Spleen (tissue), 11 donors: ENCODE data around the gene FAM53B. TPM values are rescaled to one million over a fixed set of nuclear protein-coding genes. Genes with fewer than 3 reads are reported as not detected.

Experiments
- DNase-seq: peaks from one replicate; pipeline ENCODE4 v3.0.0-alpha.2; 2020
- H3K27ac ChIP-seq, 8 donors: fragments of 200-600 bp; sonication (generic) in 7 of 8; 1 replicate in 4 of 8; 2 replicates in 4 of 8; pipeline versions ENCODE4 v1.5.0 to v1.8.0; 2016 to 2021; ENCODE audit warnings: inconsistent platforms in 4 of 8, mild to moderate bottlenecking in 4 of 8, moderate library complexity in 1 of 8
- H3K27me3 ChIP-seq, 7 donors: fragments of 200-600 bp; sonication (generic) in 6 of 7; replicated peaks in 1 of 7; 1 replicate in 4 of 7; 2 replicates in 3 of 7; pipeline versions ENCODE4 v1.5.0 to v1.8.0; 2016 to 2021; ENCODE audit warnings: inconsistent platforms in 3 of 7, mild to moderate bottlenecking in 1 of 7
- H3K36me3 ChIP-seq, 6 donors: fragments of 200-600 bp; sonication (generic) in 5 of 6; 1 replicate in 4 of 6; 2 replicates in 2 of 6; pipeline versions ENCODE4 v1.5.0 to v1.8.0; 2016 to 2021; ENCODE audit warnings: inconsistent platforms in 2 of 6
- H3K4me1 ChIP-seq, 6 donors: fragments of 200-600 bp; sonication (generic) in 5 of 6; 1 replicate in 3 of 6; 2 replicates in 3 of 6; pipeline versions ENCODE4 v1.5.0 to v1.8.0; 2016 to 2021; ENCODE audit warnings: inconsistent platforms in 3 of 6
- H3K4me3 ChIP-seq, 8 donors: fragments of 200-600 bp; sonication (generic) in 7 of 8; 1 replicate in 4 of 8; 2 replicates in 4 of 8; pipeline versions ENCODE4 v1.5.0 to v1.8.0; 2016 to 2021; ENCODE audit warnings: inconsistent platforms in 4 of 8, mild to moderate bottlenecking in 4 of 8, moderate library complexity in 2 of 8
- H3K9me3 ChIP-seq, 8 donors: fragments of 200-600 bp; sonication (generic) in 7 of 8; 1 replicate in 4 of 8; 2 replicates in 4 of 8; pipeline versions ENCODE4 v1.5.0 to v1.8.0; 2016 to 2021; ENCODE audit warnings: inconsistent platforms in 4 of 8
- CTCF ChIP-seq, 11 experiments: fragments of 200-600 bp in 7 of 11; fragments of 450-650 bp in 4 of 11; sonication (generic) in 4 of 11; IDR thresholded peaks in 8 of 11; conservative IDR thresholded peaks in 3 of 11; 1 replicate in 7 of 11; 2 replicates in 4 of 11; pipeline versions ENCODE4 v1.4.0 to v1.8.0; 2016 to 2021; ENCODE audit warnings: antibody characterized with exemption in 11 of 11, inconsistent platforms in 4 of 11, mild to moderate bottlenecking in 1 of 11
- POLR2A ChIP-seq, 3 donors: fragments of 450-650 bp; IDR thresholded peaks; one replicate each; pipeline ENCODE4 v1.5.1; 2017; ENCODE audit warnings: antibody characterized with exemption in 3 of 3, mild to moderate bottlenecking in 1 of 3
- POLR2AphosphoS5 ChIP-seq, 3 donors: sonication (generic); formaldehyde crosslinking; IDR thresholded peaks; one replicate each; pipeline ENCODE4 v1.5.1; 2017; ENCODE audit warnings: antibody characterized with exemption in 3 of 3
- WGBS, 5 donors: extraction: QIAGEN DNeasy Blood & Tissue Kit in 3 of 5; methylation state at CpG; one replicate each; pipeline versions ENCODE4 v1.1.5 to v1.1.7; 2013 to 2018; 5-methylcytosine and 5-hydroxymethylcytosine counted together
- intact Hi-C: fragments of 100-400 bp; cut with DNase I; formaldehyde crosslinking; loops from one replicate; pipeline ENCODE4 v1.15.0; 2023; ENCODE audit warnings: low total_unique reads
- polyA plus RNA-seq, 3 donors: library from polyadenylated mRNA; stranded (reverse); fragments of 200-250 nt; gene quantifications; one replicate each; pipeline ENCODE4 v1.2.1, GENCODE V29; 2013
- total RNA-seq, 7 donors: library from RNA; depleted of rRNA in 3 of 7; stranded (reverse); fragments of >200 nt in 3 of 7; fragmentation: NEBNext Ultra II Directional in 4 of 7; extraction: Animal tissue kit (Norgen Biotek cat#: 25700) in 4 of 7; gene quantifications; one replicate each; pipeline versions ENCODE4 v1.1.0 to v1.2.1, GENCODE V29; 2016 to 2021
- donor health status: healthy with polysubstance abuse.
- donor health status: DM: no; HTN: no; CAD: no; lungs with moderate emphysema.
- donor health status: DM: no; HTN: no; CAD: no.
- donor health status: Bipolar disorder and iron deficiency.
- donor health status: healthy.
- donor health status: DM: no; HTN: no; CAD: no.
- donor health status: DM: yes; HTN: yes; CAD: no.

The FAM53B gene
- total and polyA plus RNA-seq, 10 donors: 13.3 to 94.0 (median 56.2) TPM

DNA sequence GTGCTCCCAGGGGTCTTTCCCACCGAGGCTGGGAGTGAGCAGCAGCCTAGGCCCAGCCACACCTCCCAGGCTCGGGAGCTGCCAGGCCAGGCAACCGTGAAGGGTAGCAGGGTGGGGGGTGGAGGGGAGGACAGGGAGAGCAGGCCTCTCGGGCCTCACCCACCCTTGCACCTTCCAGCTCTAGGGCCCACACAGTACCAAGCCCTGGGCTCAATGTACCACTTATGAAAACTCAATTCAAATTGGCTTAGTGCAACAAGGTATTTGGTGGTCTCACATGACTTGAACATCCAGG, 127.4 kb downstream of the FAM53B start:
- H3K4me1 ChIP-seq: peaks cover 55 to 100% (median 89%) of the 10 kb centered on the region in 6 donors
- 62 to 86% (median 77%) methylated on average over 2 to 4 of the region's 4 CpGs for WGBS, 5 donors
- no peaks in the 10 kb centered on the region for H3K9me3 ChIP-seq
- no peak overlapping the region for H3K4me3 ChIP-seq
- no peaks in the 10 kb centered on the region for H3K27me3 ChIP-seq
- H3K36me3 ChIP-seq: peaks cover 0 to 62% (median 6%) of the 10 kb centered on the region in 6 donors
- intact Hi-C loops: loop anchor here (10.0 kb wide), 1 partner anchor 72 kb away; no protein-coding TSS in a partner anchor
- H3K27ac ChIP-seq: peak overlapping the region in 7 of 8 donors; percentile 54 to 88 (median 77)
- no peak for TF ChIP-seq POLR2A (IDR thresholded peaks at IDR 0.05)
- no peak for TF ChIP-seq POLR2AphosphoS5 (IDR thresholded peaks at IDR 0.05)
- TF ChIP-seq CTCF (IDR thresholded peaks at IDR 0.05 in 8 of 11, conservative IDR thresholded peaks at IDR 0.05 in 3 of 11): no peak
- DNase-seq: no peak

- no peak for DNase-seq
- peaks cover 55 to 100% (median 89%) of the 10 kb centered on the region in 6 donors for H3K4me1 ChIP-seq
- TF ChIP-seq POLR2AphosphoS5 (IDR thresholded peaks at IDR 0.05) (peak; percentile 38 to 66 (median 47)), CTCF (IDR thresholded peaks at IDR 0.05 in 8 of 11, conservative IDR thresholded peaks at IDR 0.05 in 3 of 11) (no peak)
- H3K4me3 ChIP-seq: no peak overlapping the region
- peaks cover 0 to 57% (median 4%) of the 10 kb centered on the region in 6 donors for H3K36me3 ChIP-seq
- H3K27ac ChIP-seq: peak overlapping the region in 7 of 8 donors; percentile 34 to 88 (median 77)
- 83 to 89% (median 87%) methylated on average over 19 to 30 of the region's 30 CpGs for WGBS, 5 donors
- H3K27me3 ChIP-seq: no peaks in the 10 kb centered on the region
- intact Hi-C loops: loop anchor here (10.0 kb wide), 1 partner anchor 71 kb away; no protein-coding TSS in a partner anchor
- no peaks in the 10 kb centered on the region for H3K9me3 ChIP-seq
Observed at GRCh38 chr10:124616040-124616835, 127.9 kb downstream of the FAM53B start.

DNA sequence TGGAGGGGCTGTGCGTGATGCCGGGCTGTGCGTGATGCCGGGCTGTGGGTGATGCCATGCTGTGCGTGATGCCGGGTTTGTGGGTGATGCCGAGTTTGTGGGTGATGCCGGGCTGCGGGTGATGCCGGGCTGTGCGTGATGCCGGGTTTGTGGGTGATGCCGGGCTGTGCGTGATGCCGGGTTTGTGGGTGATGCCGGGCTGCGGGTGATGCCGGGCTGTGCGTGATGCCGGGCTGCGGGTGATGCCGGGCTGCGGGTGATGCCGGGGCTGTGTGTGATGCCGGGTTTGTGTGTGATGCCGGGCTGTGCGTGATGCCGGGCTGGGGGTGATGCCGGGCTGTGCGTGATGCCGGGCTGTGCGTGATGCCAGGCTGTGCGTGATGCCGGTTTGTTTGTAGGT, 128.9 kb downstream of the FAM53B start:
- Histone ChIP-seq H3K4me1 (peaks cover 50 to 95% (median 84%) of the 10 kb centered on the region in 6 donors), H3K27me3 (no peaks in the 10 kb centered on the region), H3K27ac (peak overlapping the region in 2 of 8 donors; percentile 81 to 88), H3K36me3 (peaks cover 0 to 47% (median 4%) of the 10 kb centered on the region in 6 donors), H3K4me3 (no peak overlapping the region), H3K9me3 (no peaks in the 10 kb centered on the region)
- DNase-seq: no peak
- TF ChIP-seq POLR2A (IDR thresholded peaks at IDR 0.05): no peak
- TF ChIP-seq CTCF (IDR thresholded peaks at IDR 0.05 in 8 of 11, conservative IDR thresholded peaks at IDR 0.05 in 3 of 11): no peak
- TF ChIP-seq POLR2AphosphoS5 (IDR thresholded peaks at IDR 0.05): no peak
- intact Hi-C loops: loop anchor here (10.0 kb wide), 1 partner anchor 70 kb away; no protein-coding TSS in a partner anchor
- WGBS, 5 donors: 94 to 97% (median 97%) methylated on average over 29 to 34 of the region's 34 CpGs

- peaks cover 0 to 41% (median 4%) of the 10 kb centered on the region in 6 donors for H3K36me3 ChIP-seq
- DNase-seq: no peak
- peak overlapping the region; percentile 26 to 88 (median 68) for H3K27ac ChIP-seq
- WGBS, 5 donors: 63 to 86% (median 70%) methylated on average over 8 to 11 of the region's 11 CpGs
- no peaks in the 10 kb centered on the region for H3K9me3 ChIP-seq
- H3K4me3 ChIP-seq: no peak overlapping the region
- peaks cover 38 to 94% (median 72%) of the 10 kb centered on the region in 6 donors for H3K4me1 ChIP-seq
- intact Hi-C loops: loop anchor here (10.0 kb wide), 1 partner anchor 69 kb away; no protein-coding TSS in a partner anchor
- TF ChIP-seq CTCF (IDR thresholded peaks at IDR 0.05 in 8 of 11, conservative IDR thresholded peaks at IDR 0.05 in 3 of 11): no peak
- peak in 2 of 3 donors; percentile 5 to 37 for TF ChIP-seq POLR2AphosphoS5 (IDR thresholded peaks at IDR 0.05)
- H3K27me3 ChIP-seq: no peaks in the 10 kb centered on the region
Observed at GRCh38 chr10:124614003-124614659, 130.0 kb downstream of the FAM53B start.
